Right ventricle myocardium superior (tissue), 1 donor: Measurements from ENCODE around the gene PUS1. TPM values are rescaled to one million over a fixed set of nuclear protein-coding genes. Genes with fewer than 3 reads are reported as not detected.

ENCODE experiments used
- ATAC-seq: fragments of 200-7000 bp; cut with Tn5 transposase; one replicate; pipeline ENCODE4 v1.9.1; 2020; ENCODE audit warnings: mild to moderate bottlenecking; ENCODE audit not compliant: poor library complexity
- DNase-seq: peaks from one replicate; pipeline ENCODE4 v3.0.0-alpha.2; 2020
- intact Hi-C: fragments of 100-400 bp; cut with DNase I; formaldehyde crosslinking; loops from one replicate; pipeline ENCODE4 v1.11.2; 2022
- total RNA-seq: library from RNA; stranded (reverse); fragmentation: NEBNext Ultra II Directional; extraction: Animal tissue kit (Norgen Biotek cat#: 25700); gene quantifications from one replicate; pipeline ENCODE4 v1.2.1, GENCODE V29; 2021
- donor health status: DM: no; HTN: yes; CAD: no; lungs with severe emphysema.

PUS1 gene
- total RNA-seq, 1 donor from 2014 or later = 5.8 TPM

- intact Hi-C loops = no loop called here
- peak; percentile 84 for ATAC-seq
- DNase-seq = peak; percentile 94
Measured at GRCh38 chr12:131912518-131913274, 16.4 kb upstream of the PUS1 start.

DNA sequence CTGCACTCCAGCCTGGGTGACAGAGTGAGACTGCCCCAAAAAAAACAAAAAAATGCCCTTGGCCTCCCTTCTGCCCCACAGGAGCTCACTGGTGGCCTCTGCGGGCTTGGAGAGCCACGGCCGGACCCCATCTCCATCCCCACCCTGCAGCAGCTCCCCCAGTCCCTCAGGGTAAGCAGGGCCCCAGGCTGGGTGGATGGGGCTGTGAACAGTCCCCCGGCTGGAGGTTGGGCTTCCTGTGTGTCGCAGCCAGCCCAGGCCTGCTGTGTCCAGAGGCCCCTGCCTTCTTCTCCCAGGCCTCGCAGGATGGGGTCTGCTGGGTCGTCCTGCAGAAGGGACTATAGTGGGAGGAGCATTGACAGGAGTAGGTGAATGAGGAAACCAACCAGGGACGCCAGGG lies 15.4 kb upstream of the PUS1 start:
- ATAC-seq (no peak), DNase-seq (no peak)
- intact Hi-C loops = no loop called here

- intact Hi-C loops = no loop called here
Measured at GRCh38 chr12:131914179-131914702, 14.8 kb upstream of the PUS1 start.

DNA sequence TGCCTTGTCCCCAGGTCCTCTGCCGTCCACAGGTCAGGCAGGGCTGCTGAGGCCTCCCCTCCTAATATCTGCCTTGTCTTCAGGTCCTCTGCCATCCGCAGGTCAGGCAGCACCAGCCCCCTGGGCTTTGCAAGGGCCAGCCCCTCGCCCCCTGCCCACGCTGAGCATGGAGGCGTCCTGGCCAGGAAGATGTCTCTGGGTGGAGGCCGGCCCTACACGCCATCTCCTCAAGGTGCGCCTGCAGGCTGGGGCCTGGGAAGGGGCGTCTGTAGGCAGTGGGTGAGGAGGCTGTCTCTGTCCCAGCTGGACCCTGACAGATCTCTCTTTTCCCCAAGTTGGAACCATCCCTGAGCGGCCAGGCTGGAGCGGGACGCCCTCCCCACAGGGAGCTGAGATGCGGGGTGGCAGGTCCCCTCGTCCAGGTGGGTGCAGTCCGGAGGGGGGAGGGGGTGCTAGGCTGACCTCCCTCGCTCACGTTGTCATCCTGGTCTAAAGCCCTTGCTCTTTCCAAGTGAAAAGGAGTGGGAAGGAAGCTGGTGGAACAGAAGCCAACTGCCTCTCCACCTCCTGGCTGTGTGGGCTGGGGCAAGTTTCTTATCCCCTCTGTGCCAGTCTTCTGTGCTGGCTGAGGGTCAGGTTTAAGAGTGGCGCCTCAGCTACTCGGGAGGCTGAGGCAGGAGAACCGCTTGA lies 13.9 kb upstream of the PUS1 start:
- no peak for DNase-seq
- ATAC-seq = no peak
- intact Hi-C loops = no loop called here

More at GRCh38 chr12:131914179-131914702, 14.8 kb upstream of the PUS1 start:
- ATAC-seq (no peak), DNase-seq (no peak)

GRCh38 chr12:131915823-131916222 lies 13.3 kb upstream of the PUS1 start:
- DNase-seq (no peak), ATAC-seq (no peak)
- intact Hi-C loops = no loop called here

GRCh38 chr12:131916306-131917138 lies 12.6 kb upstream of the PUS1 start:
- intact Hi-C loops = no loop called here
- ATAC-seq (no peak), DNase-seq (no peak)

- ATAC-seq (no peak), DNase-seq (no peak)
- intact Hi-C loops = no loop called here
Measured at GRCh38 chr12:131917139-131917710, 11.9 kb upstream of the PUS1 start.

GRCh38 chr12:131917711-131918306 lies 11.3 kb upstream of the PUS1 start:
- intact Hi-C loops = no loop called here
- no peak for ATAC-seq
- no peak for DNase-seq

- intact Hi-C loops = no loop called here
- ATAC-seq (no peak), DNase-seq (no peak)
Measured at GRCh38 chr12:131918311-131919050, 10.6 kb upstream of the PUS1 start.

GRCh38 chr12:131919051-131919347 lies 10.1 kb upstream of the PUS1 start:
- intact Hi-C loops = no loop called here
- no peak for ATAC-seq
- DNase-seq = no peak

DNA sequence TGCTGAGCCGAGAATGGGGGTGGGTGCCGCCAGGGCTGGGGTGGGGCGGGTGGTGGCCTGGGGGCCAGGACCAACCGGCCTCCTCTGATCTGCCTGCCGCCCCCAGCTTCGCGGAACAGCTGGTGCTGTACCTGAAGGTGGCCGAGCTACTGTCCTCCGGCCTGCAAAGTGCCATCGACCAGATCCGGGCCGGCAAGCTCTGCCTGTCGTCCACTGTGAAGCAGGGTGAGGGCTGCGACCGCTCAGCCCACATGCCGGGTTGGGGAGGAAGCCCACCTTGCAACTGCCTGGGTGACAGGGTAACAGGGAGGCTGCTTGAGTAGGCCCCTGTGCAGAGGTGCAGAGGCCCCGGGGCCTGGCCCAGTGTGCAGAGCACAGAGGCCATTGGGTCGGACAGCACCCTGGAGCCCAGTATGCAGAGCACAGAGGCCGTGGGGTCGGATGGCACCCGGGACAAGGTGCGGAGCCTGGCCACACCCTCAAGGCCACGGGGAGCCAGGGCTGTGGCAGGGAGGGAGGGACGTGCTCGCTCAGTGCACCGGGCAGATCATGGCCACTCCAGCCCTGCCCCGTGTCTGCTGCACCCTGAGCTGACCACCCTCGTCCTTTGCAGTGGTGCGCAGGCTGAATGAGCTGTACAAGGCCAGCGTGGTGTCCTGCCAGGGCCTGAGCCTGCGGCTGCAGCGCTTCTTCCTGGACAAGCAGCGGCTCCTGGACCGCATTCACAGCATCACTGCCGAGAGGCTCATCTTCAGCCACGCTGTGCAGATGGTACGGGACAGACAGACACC lies 9.5 kb upstream of the PUS1 start:
- ATAC-seq (no peak), DNase-seq (no peak)
- intact Hi-C loops = no loop called here

DNA sequence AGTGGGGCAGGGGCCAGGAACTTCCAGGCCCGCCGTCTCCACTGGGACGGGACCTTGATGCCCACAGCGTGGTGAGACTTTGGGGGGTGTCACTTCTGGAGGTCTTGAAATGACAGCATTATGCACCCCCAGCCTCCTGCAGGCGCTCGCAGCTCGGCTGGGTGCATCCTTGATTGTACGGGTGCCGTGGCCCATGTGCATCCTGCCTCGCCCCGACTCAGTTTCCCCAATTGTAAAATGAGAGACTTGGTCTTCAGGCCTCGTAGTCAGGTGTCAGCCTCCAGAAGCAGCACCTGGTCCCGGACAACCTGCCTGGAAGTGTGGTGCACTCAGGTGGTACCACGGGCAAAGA lies 8.9 kb upstream of the PUS1 start:
- ATAC-seq = no peak
- no peak for DNase-seq
- intact Hi-C loops = no loop called here

- peak; percentile 65 for DNase-seq
- intact Hi-C loops = no loop called here
- ATAC-seq = peak; percentile 67
Measured at GRCh38 chr12:131920902-131921840, 7.9 kb upstream of the PUS1 start.

GRCh38 chr12:131921866-131922769 lies 7.0 kb upstream of the PUS1 start:
- ATAC-seq (peak; percentile 81), DNase-seq (peak; percentile 73)
- intact Hi-C loops = no loop called here

DNA sequence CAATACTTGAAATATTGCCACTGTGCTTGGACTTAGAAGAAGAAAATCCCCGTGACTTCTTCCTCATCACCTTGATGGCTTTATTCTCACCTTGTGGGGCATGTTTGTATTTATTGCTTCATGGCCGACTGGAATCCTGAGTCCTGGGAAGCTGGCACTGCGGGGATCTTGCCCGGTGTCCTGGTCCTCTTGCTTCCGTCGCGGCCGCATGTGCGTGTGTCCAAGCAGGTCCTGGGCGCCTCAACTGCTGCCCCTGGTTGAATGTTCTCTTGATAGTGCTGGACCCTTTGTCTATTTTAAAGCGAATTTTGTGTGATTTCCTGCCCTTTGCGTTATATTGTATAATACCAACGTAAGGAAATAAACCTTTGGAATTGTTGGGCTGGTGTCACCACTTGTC lies 6.3 kb upstream of the PUS1 start:
- intact Hi-C loops = no loop called here
- DNase-seq (no peak), ATAC-seq (no peak)
